Hindlimb muscle (tissue), 1 donor: ENCODE measurements around the gene FCRL5. TPM values are rescaled to one million over a fixed set of nuclear protein-coding genes. Genes with fewer than 3 reads are reported as not detected.
"Not testable (repeated sequence)": the region's sequence is repeated elsewhere in the genome, so short reads cannot be mapped to it uniquely, and the experiment has no call there.

Experiments used
- DNase-seq: peaks from one replicate; pipeline ENCODE4 v3.0.0-alpha.2; 2013
- polyA plus RNA-seq: library from polyadenylated mRNA; unstranded; fragments of 120-200 nt; gene quantifications from one replicate; pipeline ENCODE4 v1.2.1, GENCODE V29; 2013; ENCODE audit not compliant: insufficient read length

FCRL5 gene
- polyA plus RNA-seq, 1 donor, result not detected

DNA sequence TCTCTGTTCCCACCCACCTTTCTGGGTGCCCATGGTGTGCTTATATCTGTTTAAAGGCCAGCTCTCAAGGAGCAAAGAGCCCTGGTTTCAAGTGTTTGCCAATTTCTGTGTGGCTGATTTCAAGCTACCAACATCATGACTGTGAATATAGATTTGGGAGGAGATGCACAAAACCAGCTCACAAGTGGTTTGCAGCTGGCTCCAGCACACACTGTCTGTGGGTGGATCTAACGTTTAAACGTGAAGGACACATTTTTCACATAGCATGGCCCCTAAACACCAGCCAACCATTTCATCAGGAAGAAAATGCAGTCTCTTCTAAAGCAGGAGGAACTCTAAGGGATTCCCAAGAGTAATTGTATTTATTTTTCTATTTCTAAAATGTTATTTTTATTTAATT is 65.2 kb downstream of the FCRL5 start:
- no peak for DNase-seq

DNA sequence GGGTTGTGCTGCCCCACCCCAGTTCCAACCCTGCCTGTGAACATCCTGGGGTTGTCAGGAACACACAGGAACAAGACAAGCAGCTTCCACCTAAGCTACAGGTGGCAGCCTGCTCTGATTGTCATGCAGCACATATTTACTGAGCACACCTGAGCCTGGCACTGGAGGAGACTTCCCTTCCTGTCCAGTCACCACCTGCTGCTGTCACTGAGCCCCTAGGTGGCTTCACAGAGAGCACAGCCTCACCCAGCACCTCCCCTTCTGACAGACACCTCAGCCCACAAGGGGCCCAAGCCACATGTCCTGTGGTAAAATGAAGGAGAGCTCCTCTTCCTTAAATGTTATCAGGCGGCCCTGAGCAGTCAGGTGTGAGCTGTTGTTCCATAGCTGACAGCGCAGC is 65.9 kb downstream of the FCRL5 start:
- not testable (repeated sequence) for DNase-seq

DNA sequence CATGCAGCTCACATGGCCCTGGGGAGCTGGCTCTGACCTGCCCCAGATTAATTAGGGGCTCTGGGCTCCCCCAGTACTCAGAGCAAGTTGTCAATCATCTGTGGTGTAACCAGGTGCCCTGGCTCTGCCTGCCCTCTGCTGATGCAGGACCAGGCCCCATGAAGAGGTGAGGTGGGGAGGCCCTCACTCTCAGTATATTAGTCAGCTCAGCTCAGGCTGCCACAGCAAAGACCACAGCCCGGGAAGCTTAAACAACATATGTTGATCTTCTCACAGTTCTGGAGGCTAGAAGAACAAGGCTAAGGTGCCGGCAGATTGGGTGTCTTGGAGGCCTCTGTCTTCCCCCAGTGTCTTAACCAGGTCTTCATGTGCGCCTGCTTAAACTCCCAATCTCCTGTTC is 66.5 kb downstream of the FCRL5 start:
- no peak for DNase-seq

DNA sequence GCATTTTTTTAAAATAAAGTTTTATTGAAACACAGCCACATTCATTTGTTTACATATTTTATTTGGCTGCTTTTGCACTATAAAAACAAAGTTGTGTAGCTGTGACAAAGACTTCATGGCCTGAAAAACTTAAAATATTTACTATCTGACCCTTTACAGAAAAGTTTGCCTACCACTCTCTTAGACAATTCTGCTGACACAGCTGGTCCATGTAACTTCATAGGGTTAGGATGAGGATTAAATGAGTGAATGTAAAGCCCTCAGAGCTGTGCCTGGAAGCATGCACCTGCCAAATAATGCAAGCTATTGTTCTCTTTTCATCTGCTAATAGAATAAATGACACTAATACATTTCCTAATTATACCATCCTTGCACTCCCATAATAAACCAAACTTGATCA is 67.7 kb downstream of the FCRL5 start:
- no peak for DNase-seq

DNA sequence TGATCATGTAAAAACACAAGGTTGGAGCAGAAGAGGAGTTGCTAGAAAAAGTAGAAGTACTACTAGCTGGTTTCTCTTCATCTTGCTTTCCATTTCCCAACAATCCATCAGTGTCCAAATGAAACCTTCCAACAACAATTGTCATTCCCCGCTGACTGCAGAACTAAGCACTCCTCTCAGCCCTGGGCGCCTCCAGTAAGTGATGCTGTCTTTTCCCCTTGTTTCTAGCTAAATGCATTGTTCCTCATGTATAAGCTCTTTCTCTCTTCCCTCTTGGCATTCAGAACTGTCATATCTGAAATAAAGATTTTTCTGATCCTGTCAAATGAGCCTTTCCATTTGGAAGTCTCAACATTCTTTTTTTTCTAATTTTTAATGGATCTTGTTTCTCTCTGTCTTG is 68.7 kb downstream of the FCRL5 start:
- no peak for DNase-seq

DNA sequence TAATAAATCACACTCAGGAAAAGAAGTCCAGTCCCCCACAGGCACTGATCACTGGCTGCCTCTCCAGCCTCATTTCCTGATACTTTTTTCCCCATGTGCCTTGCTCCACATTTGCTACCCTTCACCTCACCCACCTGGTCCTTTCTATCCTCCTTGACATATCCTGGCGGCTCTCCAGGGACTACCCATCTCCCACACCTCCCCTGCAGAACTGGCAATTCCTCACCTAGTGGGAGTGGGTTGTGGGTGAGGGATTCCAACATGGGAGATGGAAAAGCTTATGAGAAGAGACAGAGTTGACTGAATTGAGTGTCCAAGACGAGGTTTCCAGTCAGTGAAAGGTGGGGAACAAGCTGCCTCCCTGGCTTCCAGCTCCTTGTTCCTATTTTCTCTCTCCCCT is 69.6 kb downstream of the FCRL5 start:
- DNase-seq, result no peak

DNA sequence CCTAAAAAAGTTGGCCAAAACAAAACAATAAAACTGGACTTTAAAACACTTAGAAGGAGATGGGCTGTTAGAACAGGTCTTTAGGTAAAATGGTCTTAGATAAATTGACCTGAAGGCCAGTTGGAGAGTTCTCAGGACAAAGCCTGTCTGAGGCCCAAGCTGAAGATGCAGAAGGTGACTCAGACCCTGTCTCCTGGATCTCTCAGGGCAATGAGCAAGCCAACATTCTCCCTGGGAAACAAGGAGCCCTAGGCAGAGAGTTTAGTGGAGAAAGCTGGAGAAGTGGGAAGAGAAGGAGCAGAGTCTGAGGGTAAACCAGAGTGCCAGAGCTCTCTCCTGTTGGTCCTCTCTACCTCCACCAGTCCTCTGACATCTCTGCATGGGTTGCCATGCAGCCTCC is 70.1 kb downstream of the FCRL5 start:
- DNase-seq, result no peak

DNA sequence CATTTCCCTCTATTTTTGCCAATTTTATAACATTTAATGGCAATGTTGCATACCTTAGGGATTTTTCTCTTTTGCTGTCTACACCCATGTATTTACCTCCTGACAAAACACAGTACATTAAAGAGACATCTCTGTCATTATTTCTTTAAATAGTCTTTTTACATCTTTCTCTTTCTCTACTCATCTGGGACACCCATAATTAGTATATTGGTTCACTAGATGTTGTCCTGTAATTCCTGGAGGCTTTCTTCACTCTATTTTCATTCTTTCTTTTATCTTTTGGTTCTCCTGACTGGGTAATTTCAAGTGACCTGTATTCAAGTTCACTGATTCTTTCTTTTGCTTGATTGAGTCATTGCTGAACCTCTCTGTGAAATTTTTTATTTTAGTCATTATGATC is 74.3 kb downstream of the FCRL5 start:
- DNase-seq, result no peak

DNA sequence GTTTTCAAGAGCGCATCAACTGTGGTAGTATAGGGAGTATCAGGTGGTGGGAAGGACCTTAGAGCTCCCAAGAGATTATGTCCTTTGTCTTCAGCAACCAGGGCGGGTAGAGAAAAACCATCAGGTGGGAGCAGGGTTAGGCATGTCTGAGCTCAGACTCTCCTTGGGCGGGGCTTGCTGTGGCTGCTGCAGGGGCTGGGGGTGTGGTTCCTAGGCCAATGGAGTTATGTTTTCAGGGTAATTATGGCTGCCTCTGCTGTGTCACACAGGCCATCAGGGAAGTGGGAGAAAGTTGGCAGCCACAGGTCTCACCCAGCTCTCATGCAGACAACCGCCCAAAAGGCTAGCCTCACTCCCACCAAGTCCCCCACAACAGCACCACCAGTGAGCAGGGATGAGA is 74.9 kb downstream of the FCRL5 start:
- no peak for DNase-seq

DNA sequence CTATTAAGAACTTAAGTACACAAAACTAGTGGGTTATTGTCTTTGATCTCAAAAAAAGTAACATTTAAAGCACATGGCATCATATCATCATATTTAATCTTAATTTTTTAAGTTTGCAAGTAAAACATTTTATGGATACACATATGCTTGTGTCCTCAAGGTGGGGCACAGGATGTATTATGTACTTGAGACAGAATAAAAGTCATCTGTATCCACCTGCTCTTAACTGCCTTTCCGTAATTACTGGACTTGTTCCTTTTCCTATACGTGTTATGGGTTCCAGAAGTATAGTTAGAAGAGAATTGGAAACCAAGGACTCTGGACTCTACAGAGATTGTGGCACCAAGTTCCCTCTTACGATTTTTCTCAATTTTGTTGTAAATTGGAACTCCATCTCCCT is 79.4 kb downstream of the FCRL5 start:
- DNase-seq, result no peak

DNA sequence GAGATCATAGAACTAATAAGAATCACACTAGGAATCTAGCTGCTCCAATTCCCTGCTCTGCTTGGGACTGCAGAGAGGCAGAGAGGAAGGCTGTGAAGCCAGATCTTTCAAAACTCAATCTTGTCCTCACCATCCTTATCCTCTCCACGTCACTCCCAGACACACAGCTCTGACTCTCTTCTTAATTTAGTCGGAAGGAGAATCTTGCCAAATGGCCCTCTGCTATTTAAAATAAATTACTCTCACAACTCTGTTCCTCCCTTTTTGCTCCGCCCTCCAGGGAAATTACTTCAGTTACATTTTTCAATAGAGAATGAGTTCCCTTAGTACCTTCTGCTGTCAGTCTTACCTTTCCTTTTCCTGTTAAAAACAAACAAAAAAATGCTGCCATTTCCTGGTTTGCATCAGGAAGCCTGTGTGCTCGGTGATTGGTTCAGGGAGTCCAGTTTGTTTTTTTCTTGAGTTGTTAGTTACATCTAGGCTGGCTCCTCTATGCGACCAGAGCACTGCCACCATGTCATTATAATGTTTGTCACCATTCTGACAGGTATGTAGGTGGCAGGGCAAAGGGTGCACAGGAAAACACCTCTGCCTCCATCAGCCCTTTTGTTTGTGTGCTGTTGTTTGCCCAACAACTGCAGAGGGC is 80.1 kb downstream of the FCRL5 start:
- DNase-seq, result no peak

DNA sequence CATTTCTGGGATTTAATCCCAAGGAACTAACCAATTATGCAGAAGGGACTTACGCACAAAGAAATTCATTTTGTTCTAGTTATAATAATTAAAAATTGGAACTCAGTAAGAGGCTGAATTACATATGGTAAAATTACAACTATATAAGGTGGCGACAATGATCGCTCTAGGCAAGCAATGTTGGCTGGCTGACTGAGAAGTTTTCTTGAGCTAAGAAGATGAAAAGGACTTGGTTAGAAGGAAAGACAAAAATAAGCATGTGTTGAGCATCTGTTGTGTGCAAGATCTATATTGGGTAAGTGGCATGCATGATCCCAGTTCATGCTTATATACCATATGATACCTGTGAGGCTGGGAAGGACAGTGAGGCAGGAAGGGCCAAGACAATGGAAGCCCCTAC is 80.8 kb downstream of the FCRL5 start:
- no peak for DNase-seq

DNA sequence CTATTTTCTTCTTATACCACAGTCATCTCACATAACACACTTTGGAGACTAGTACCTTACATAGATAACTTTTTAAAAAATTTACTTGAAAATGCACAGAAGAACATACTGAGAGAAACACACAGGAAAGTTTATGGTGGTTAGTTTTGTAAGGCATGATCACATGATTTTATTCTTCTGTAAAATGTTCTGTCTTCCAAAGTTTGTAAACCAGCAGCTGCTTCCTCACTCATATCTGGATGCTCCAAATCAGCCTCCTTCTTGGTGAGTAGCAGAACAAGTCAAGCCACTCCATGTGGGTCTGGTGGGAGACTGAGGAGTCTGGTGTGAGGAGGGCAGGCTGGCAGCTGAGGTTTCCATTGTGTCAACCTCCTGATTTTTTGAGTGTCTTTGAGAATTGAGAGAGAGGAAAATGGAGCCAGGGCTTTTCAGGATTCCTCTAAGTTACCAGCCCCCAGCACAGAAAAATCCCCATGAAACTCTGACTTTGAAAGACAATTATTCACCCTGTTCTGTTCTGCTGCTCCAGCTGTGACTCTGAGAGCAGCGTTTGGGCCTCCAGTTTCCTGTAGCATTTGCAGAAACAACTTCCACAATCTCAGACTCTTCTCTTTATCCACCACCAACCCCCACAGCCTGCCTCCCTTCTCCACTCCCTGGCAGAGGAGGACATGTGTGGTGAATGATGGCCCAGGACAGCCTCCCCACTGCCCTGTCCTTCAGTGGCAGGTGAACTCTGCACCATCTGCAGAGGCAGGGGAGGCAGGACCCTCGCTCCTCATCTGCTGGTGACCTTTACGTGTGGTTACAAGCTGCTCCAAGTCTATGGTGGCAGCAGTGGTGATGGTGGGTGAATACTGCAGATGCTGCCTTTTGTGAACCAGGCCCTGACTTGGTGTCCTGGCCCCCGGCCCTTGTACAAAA is 82.3 kb downstream of the FCRL5 start:
- no peak for DNase-seq

DNA sequence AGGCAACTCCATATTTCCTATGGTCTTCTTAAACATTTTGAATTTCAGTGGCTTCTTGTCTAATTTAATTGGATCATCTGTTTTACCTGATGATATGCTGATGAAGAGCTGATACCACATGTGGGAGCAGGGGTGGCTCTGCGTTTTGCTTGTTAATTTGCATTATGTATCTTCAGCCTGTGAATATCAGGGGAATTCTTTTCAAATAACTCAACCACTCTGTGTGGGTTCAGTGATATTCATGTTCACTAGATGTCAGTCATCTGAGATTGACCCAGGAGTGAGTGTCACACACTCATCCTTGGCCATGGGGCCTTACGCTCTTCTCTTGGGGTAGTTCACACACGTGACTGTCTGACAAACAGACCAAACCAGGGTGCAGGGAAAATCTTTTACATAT is 83.0 kb downstream of the FCRL5 start:
- no peak for DNase-seq

DNA sequence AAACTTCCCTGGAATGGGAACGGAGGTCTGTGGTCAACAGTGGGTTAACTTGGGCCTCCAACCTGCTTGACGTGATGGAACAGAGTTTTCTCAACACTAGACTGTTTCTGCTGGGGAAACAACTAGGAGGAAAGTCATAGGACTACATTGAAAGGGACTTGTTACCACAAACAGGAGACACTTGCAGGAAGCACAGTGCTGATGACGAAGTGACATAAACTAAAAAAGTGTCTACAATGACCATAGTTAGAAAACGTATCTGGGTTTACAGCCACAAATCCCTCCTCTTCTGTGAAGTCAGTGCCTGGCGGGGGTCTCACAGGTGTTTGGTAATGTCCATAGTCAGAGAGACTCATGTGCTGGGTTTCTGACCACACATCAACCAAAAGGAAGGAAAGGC is 86.3 kb downstream of the FCRL5 start:
- no peak for DNase-seq

Other genes starting within 250 kb of the FCRL5 start
- not detected for gene FCRL4, start 45.6 kb upstream of the FCRL5 start, polyA plus RNA-seq
- gene FCRL3, start 148.3 kb upstream of the FCRL5 start, polyA plus RNA-seq, result not detected
- not detected for gene FCRL2, start 224.6 kb upstream of the FCRL5 start, polyA plus RNA-seq